GM12873 (cell line): Measurements from ENCODE around the gene IL26.

ENCODE experiments used
- TF ChIP-seq, protein P1 (sequence below): IDR thresholded peaks from 2 replicates; pipeline ENCODE4 v1.5.1; 2012; ENCODE audit warnings: low read depth, mild to moderate bottlenecking, moderate library complexity, low read length, control low read depth; ENCODE audit not compliant: insufficient read depth; ENCODE audit errors: missing control alignments

The IL26 gene

DNA sequence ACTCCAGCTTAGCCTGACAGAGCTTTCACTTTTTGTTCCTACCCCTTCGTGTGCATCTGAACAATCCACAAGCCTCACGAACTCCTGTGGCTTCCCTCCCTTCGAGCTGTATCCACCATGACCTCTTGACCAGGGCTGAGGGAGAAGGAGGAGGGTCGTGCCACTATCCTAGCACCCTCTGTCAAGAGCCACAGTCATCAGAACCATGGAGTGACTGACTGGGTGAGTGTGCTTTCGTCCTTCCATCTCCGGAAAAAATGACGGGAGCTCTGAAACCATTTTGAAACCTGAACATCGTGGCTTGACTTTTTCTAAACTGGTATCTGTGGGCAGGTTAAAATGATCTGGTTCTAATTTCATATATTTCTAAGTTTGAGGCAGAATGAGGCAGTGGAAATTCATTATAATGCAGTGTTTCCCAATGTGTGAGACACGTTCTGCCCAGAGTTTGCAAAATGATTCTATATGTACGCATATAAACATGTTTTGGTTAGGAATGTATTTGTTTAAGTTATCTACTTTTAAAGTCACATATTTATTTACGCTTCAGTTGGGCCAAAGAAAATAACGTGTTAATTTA is 27.0 kb downstream of the IL26 start:
- TF ChIP-seq, protein P1, sequence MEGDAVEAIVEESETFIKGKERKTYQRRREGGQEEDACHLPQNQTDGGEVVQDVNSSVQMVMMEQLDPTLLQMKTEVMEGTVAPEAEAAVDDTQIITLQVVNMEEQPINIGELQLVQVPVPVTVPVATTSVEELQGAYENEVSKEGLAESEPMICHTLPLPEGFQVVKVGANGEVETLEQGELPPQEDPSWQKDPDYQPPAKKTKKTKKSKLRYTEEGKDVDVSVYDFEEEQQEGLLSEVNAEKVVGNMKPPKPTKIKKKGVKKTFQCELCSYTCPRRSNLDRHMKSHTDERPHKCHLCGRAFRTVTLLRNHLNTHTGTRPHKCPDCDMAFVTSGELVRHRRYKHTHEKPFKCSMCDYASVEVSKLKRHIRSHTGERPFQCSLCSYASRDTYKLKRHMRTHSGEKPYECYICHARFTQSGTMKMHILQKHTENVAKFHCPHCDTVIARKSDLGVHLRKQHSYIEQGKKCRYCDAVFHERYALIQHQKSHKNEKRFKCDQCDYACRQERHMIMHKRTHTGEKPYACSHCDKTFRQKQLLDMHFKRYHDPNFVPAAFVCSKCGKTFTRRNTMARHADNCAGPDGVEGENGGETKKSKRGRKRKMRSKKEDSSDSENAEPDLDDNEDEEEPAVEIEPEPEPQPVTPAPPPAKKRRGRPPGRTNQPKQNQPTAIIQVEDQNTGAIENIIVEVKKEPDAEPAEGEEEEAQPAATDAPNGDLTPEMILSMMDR, result no peak

DNA sequence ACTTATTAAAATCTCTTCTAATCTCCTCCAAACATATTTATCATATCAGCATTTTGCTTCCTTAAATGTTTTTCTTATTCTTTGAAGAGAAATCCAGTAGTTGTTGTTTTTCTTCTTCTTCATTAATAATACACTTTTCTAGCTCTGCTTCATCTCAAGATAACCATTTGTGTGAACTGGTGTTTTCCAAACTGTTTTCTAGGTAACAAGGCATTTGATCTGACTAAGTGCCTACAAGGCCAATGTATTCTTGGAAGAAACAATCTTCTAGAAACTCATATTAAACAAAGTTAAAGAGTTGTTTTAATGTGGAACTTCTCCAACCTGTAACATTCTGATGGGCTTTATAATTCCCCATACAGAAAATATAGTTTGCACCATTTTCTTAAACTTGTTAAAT is 35.3 kb downstream of the IL26 start:
- TF ChIP-seq, protein P1, result no peak

DNA sequence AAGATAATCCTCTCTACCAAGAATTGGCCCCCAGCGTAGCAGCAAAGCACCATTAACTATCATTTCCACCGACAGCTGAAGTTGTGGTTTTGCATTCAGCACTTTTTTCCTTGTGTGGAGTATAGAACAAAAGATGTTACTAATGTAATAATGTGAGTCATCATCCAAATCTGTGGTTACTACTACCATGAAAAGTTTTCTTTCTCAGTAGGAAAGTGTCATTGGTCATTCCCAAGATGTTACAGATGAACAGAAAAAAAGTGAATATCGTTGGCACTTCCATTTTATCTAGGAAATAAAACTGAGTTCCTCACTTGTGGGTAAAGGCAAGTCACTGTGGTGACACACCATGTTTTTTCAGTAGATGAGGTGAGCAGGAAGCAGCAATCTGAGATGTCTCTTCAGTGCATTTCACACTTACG is 35.8 kb downstream of the IL26 start:
- TF ChIP-seq, protein P1, result no peak

DNA sequence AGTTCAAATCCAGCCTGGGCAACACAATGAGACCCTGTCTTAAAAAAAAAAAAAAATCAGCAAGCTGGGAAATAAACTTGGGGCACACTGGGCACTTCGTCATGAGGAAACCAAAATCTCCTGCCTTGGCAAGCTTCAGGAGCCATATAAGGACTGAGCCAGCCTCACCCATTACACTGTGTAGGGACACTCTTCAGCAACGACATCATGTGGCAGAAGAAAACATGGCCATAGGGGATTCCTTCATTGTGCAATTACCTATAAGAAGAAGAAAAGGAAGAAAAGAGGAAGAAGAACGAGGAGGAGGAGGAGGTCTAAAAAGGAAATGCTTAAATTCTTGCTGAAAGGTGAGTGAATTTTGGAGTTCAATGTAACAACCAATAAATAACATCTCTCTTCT is 40.0 kb downstream of the IL26 start:
- TF ChIP-seq, protein P1, result no peak

DNA sequence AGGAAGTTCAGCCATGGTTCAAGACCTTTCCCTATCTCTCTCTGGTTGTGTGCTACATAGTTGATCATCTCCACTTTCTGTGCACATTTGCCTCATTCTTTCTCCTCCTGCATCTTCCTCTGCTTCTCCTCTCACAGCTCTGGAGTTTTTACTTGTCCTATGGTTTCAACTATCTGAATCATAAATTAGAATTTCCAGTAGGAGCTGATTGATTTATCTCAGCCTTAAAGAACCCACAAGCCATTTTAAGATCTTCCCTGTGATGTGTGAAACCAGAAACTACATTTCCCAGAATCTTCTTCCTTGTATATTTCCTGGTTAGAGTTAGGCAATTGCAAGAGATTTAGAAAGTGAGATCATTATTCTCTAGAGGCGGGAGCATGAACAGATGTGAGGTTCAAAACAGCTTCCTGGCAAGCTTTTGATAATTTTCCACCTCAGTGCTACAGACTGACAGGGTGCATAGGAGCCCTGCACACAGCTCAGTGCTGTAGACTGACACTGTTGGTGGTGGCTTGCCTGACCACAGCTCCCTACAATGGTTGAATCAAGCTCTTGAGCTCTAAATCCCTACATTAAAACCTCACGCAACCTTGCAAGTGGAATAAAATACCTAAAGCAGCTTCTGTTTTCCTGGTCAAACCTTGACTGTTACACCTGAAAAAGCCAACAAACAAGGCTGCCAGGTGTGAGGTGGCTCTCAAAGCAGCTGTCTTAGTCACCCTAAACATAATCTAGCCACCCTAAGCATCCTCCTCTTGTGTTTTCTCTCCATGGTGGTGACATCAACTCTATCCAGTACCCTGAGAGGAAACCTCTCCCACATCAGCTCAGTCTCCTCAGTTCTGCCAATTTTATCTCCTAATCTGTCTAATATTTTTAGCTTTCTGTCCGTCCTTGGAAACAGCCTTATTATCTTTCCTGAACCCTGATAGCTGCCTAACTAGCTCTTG is 44.5 kb downstream of the IL26 start:
- TF ChIP-seq, protein P1, result no peak

DNA sequence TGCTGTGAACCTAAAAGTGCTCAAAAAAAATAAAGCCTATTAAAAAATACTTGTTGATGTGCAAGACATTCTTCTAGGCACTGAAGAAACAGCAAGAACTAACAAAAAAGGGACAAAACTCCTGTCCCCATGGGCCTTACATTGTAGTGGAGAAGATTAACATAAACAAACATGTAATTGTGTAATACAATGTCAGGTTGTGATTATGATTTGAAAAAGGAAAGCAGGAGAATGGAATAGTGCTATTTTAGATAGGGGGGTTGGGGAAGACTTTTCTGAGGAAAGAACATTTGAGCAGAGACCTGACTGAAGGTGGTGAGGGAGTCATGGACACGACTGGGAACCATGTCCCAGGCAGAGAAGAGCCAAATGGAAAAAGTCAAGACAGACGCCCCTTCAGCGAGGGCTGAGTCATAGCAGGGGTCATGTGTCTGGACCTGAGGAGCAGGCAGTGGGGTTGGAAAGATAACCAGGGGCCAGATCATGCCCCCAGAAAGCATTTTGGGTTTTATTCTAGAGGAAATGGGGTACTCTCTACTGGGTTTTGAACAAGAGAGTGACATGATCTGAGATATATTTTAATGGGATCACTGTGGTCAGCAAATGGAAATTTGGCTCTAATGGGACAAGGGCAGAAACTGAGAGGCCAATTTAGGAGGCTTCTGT is 46.7 kb downstream of the IL26 start:
- TF ChIP-seq, protein P1, result no peak

DNA sequence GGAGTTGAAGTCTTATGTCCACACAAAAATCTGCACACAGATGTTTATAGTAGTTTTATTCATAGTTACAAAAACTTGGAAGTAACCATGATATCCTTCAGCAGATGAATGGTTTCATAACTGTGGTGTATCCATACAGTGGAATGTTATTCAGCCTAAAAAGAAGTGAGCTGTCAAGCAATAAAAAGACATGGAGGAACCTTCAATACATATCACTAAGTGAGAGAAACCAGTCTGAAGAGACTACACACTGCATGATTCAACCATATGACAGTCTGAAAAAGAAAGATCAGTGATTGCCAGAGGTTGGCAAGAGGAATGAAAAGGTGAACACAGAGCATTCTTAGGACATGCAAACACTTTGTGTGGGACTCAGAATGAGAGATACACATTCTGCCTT is 47.4 kb downstream of the IL26 start:
- TF ChIP-seq, protein P1, result no peak
